Endodermal cell (in vitro differentiated cells): ENCODE data around the gene HOXD3. TPM values are rescaled to one million over a fixed set of nuclear protein-coding genes. Genes with fewer than 3 reads are reported as not detected.

ENCODE experiments used
- DNase-seq: peaks from one replicate; pipeline ENCODE4 v3.0.0-alpha.2; 2017
- H3K27ac ChIP-seq: 2 replicates; pipeline ENCODE4 v1.5.1; 2013; ENCODE audit warnings: mild to moderate bottlenecking, low read depth, low read length, moderate library complexity
- H3K27me3 ChIP-seq: 2 replicates; pipeline ENCODE4 v1.6.1; 2013; ENCODE audit warnings: mild to moderate bottlenecking, low read length, moderate library complexity; ENCODE audit not compliant: insufficient read depth, control insufficient read depth, poor library complexity, severe bottlenecking
- H3K36me3 ChIP-seq: 2 replicates; pipeline ENCODE4 v1.7.0; 2013; ENCODE audit warnings: mild to moderate bottlenecking, low read length, moderate library complexity; ENCODE audit not compliant: control insufficient read depth, insufficient read depth
- H3K4me1 ChIP-seq: one replicate; pipeline ENCODE4 v1.7.0; 2013; ENCODE audit warnings: low read length; ENCODE audit not compliant: control insufficient read depth, insufficient read depth
- H3K4me3 ChIP-seq: 2 replicates; pipeline ENCODE4 v1.5.1; 2013; ENCODE audit warnings: mild to moderate bottlenecking, low read length, moderate library complexity
- H3K9ac ChIP-seq: 2 replicates; pipeline ENCODE4 v1.6.1; 2013; ENCODE audit warnings: mild to moderate bottlenecking, low read length, moderate library complexity; ENCODE audit not compliant: poor library complexity, severe bottlenecking; ENCODE audit errors: extremely low read depth
- H3K9me3 ChIP-seq: 2 replicates; pipeline ENCODE4 v1.6.1; 2013; ENCODE audit warnings: mild to moderate bottlenecking, low read length, moderate library complexity; ENCODE audit not compliant: control insufficient read depth
- H3K27ac Mint-ChIP-seq: 2 replicates; pipeline ENCODE4 v1.8.0; 2020; ENCODE audit warnings: mixed read lengths
- H3K27me3 Mint-ChIP-seq: 2 replicates; pipeline ENCODE4 v1.8.0; 2021; ENCODE audit warnings: mild to moderate bottlenecking, mixed read lengths; ENCODE audit not compliant: insufficient read depth
- H3K36me3 Mint-ChIP-seq: 2 replicates; pipeline ENCODE4 v1.8.0; 2020; ENCODE audit warnings: low read depth, mixed read lengths
- H3K4me1 Mint-ChIP-seq: 2 replicates; pipeline ENCODE4 v1.8.0; 2020; ENCODE audit warnings: mixed read lengths
- H3K4me3 Mint-ChIP-seq: 2 replicates; pipeline ENCODE4 v1.8.0; 2020; ENCODE audit warnings: mild to moderate bottlenecking, moderate library complexity, mixed read lengths
- H3K9me3 Mint-ChIP-seq: 2 replicates; pipeline ENCODE4 v1.8.0; 2020; ENCODE audit warnings: mild to moderate bottlenecking, mixed read lengths
- WGBS, 2 experiments: methylation state at CpG; one replicate each; pipeline versions ENCODE4 v1.1.5 to v1.1.7; 2013; ENCODE audit warnings: missing lambda C conversion rate in 2 of 2, mixed read lengths in 1 of 2; ENCODE audit not compliant: insufficient coverage in 1 of 2, insufficient read length in 1 of 2; 5-methylcytosine and 5-hydroxymethylcytosine counted together
- total RNA-seq, 2 donors: library from RNA; stranded (reverse); fragmentation: NEBNext Ultra II Directional in 1 of 2; extraction: Animal tissue kit (Norgen Biotek cat#: 25700) in 1 of 2; gene quantifications; 2 replicates in 1 of 2; 3 replicates in 1 of 2; pipeline ENCODE4 v1.2.1, GENCODE V29; 2021
- TF ChIP-seq, protein P1 (sequence below): fragments of 200-600 bp; sonication (generic); conservative IDR thresholded peaks from 2 replicates; pipeline ENCODE4 v1.5.0; 2021; ENCODE audit warnings: antibody characterized with exemption, mild to moderate bottlenecking

HOXD3 gene
- total RNA-seq, 2 donors from 2014 or later = not detected

DNA sequence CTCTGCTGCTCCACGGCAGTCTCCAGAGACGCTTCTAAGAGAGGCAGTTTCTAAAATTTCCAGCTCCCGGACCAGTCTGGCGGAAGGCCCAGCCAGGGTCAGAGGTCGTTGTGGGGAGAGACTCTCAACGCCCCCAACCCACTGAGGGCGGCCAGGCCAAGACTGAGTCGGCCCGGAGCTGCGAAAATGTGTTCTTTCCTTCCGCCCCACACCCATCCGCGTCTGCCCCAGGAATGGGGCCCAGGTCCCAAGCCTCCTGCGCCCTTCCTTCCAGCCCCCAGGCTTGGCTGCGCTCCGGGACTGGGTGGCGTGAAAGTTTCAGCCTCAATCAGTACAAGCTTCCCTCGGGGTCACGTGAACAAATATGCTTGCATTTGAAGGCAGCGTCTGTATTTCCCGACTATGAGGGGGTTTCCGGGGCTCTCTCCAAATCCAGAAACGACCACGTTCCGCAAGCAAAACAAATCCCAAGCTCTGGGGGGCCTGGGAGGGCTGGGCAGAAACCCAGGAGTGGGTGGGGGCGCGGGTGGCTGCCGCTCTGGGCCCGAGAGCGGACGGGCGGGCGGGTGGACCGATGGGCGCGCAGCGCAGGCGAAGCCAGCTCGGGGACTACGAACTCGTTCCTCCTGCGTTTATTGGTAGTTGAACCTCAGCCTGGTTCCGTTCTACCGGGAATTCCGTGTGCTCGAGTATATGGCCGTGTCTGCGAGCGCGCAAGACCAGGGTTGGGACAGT lies 3.3 kb downstream of the HOXD3 start:
- Histone ChIP-seq H3K27me3 (peaks cover 100% of the 10 kb centered on the region), H3K27ac (no peak overlapping the region), H3K36me3 (no peaks in the 10 kb centered on the region), H3K4me3 (peak overlapping the region; percentile 8), H3K4me1 (peaks cover 4% of the 10 kb centered on the region), H3K9ac (no peak overlapping the region), H3K9me3 (peaks cover 9% of the 10 kb centered on the region)
- WGBS, 2 experiments = 3 to 4% methylated on average over 25 to 50 of the region's 50 CpGs
- Mint-ChIP-seq H3K9me3 (no peaks in the 10 kb centered on the region), H3K27ac (no peak overlapping the region), H3K36me3 (no peaks in the 10 kb centered on the region), H3K27me3 (peaks cover 98% of the 10 kb centered on the region), H3K4me1 (peaks cover 21% of the 10 kb centered on the region), H3K4me3 (peak overlapping the region; percentile 41)
- TF ChIP-seq, protein P1, sequence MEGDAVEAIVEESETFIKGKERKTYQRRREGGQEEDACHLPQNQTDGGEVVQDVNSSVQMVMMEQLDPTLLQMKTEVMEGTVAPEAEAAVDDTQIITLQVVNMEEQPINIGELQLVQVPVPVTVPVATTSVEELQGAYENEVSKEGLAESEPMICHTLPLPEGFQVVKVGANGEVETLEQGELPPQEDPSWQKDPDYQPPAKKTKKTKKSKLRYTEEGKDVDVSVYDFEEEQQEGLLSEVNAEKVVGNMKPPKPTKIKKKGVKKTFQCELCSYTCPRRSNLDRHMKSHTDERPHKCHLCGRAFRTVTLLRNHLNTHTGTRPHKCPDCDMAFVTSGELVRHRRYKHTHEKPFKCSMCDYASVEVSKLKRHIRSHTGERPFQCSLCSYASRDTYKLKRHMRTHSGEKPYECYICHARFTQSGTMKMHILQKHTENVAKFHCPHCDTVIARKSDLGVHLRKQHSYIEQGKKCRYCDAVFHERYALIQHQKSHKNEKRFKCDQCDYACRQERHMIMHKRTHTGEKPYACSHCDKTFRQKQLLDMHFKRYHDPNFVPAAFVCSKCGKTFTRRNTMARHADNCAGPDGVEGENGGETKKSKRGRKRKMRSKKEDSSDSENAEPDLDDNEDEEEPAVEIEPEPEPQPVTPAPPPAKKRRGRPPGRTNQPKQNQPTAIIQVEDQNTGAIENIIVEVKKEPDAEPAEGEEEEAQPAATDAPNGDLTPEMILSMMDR = no peak
- DNase-seq = peak; percentile 68

DNA sequence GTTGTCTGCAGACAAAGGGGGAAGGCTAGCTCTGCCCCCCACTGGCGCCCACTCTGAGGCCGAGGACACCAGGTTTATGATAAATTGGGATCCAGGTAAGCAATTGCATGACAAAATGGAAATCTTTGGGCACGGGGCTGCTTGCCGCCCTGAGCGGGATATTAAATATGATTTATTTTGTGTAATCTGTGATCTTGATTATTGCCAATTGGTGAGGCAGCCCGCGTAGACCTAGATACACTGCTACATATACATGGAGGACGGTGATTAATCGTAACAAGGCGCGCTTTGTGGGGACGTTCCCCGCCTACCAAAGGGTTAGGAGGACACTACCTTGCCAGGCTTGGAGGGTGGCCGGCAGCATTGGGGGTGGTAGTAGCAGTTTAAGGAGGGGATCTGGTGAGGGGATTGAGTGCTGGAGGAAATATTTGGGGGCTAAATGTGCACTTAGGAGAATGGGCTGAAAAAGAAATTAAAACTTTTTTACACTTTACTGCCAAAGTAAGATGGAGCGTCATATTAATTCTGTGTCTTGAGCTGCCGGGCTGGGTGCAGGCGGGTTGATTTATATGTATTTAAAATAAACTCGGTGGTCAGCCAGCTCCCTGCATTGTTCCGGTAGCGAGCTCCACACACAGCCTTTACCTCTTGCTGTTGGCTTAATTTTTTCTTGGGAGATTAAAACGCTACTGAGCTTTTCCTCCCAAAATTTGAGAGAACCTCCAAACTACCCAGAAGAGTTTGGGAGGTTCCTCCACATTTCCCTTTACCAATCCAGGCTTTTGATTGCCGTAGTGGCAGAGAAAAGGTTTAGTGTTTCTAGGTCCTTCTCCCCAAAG lies 4.1 kb downstream of the HOXD3 start:
- Mint-ChIP-seq H3K36me3 (no peaks in the 10 kb centered on the region), H3K27ac (no peak overlapping the region), H3K4me3 (no peak overlapping the region), H3K9me3 (no peaks in the 10 kb centered on the region), H3K4me1 (peaks cover 21% of the 10 kb centered on the region), H3K27me3 (peaks cover 98% of the 10 kb centered on the region)
- WGBS, 2 experiments = 16 to 43% methylated on average over 1 to 22 of the region's 22 CpGs
- H3K36me3 ChIP-seq = no peaks in the 10 kb centered on the region
- H3K4me3 ChIP-seq = no peak overlapping the region
- H3K9me3 ChIP-seq = peaks cover 9% of the 10 kb centered on the region
- H3K4me1 ChIP-seq = peaks cover 4% of the 10 kb centered on the region
- peak; percentile 53 for DNase-seq
- no peak overlapping the region for H3K27ac ChIP-seq
- peaks cover 100% of the 10 kb centered on the region for H3K27me3 ChIP-seq
- TF ChIP-seq, protein P1 = no peak
- no peak overlapping the region for H3K9ac ChIP-seq

DNA sequence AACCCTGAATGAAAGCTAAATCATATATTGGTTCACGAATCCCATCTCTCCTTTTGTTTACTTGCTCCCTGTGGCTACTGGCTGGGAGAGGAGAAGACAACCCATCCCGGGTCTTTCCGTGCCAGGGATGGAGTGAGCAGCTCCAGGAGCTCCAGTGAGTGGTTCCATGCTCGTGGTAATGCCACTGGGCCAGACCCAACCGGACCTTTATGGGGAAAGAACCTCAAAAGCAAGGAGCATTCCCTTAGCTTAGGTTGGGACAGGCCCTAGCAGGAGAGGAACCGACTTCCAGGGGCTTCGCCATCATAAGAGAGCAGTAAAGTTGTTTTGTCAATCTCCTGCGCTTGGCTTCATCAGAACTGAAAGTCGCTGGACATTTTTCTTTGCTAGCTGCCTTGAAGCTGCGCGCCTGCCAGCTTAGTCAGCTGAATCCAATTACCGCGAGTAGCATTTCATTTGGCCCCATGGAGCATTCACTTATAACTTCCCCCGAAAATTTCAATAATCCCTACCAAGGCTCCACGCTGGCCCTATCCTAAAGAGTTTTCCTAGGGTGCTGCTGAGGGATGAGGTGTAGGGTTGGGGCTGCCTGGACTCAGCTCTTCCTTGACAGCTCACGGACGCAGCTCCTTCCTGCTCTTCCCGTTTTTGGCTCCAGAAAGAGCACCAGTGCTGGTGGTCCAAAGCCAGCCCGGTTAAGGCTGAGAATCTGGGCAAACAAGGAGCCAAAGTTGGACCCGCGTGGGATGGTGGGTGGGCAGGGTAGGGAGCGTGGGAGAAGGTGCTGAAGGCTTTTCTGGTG lies 4.9 kb downstream of the HOXD3 start:
- Histone ChIP-seq H3K4me3 (no peak overlapping the region), H3K9me3 (peaks cover 9% of the 10 kb centered on the region), H3K9ac (no peak overlapping the region), H3K27me3 (peaks cover 100% of the 10 kb centered on the region), H3K4me1 (peaks cover 3% of the 10 kb centered on the region), H3K36me3 (no peaks in the 10 kb centered on the region), H3K27ac (no peak overlapping the region)
- Mint-ChIP-seq H3K4me1 (peaks cover 21% of the 10 kb centered on the region), H3K4me3 (no peak overlapping the region), H3K36me3 (no peaks in the 10 kb centered on the region), H3K27me3 (peaks cover 98% of the 10 kb centered on the region), H3K27ac (no peak overlapping the region), H3K9me3 (no peaks in the 10 kb centered on the region)
- 10% methylated on average over 11 to 22 of the region's 22 CpGs for WGBS, 2 experiments
- DNase-seq = peak; percentile 53
- TF ChIP-seq, protein P1 = no peak
